Endothelial cell of hepatic sinusoid (primary cell): ENCODE measurements around the gene IER3.

Experiments
- in situ Hi-C: cut with HindIII; loops from 2 replicates; pipeline ENCODE4 v1.10.0; 2017; ENCODE audit warnings: low sequenced_read_pairs

IER3 gene

GRCh38 chr6:30744054-30744805 is at the start of gene IER3:
Gene IER3, minus strand, starts transcription at chr6:30744547. Its CDS starts 29 bp downstream, at chr6:30744518.
- in situ Hi-C loops = loop anchor here (5.0 to 25.0 kb wide), 3 partner anchors 38 to 143 kb away; partner anchors contain the start of gene DDR1

DNA sequence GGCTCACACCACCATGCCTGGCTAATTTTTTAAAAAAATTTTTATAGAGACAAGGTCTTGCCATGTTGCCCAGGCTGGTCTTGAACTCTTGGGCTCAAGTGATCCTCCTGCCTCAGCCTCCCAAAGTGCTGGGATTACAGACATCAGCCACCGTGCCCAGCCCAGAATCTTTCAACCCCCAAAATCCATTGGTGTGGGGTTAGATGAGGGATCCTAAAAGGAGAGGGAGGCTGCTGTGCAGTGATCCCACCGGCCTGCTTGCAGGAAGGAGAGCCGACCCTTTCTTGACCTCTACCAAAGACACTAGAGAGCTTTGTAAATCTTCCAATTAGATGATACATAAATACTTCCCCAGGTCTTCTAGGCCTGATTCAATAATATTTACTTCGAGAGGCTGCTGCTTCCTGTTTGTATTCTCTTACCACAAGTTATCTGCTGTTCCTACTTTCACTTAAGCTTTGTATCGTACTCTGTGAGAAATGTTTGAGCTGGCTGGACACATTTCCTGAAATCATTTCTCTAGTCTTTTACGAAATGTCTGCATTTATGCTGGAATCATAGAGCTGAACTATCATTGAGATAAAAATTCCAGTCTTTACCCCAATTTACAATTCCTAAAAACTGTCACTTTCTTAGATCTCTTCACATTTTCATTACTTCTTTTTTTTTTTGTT is 49.3 kb upstream of the IER3 start:
- in situ Hi-C loops = no loop called here

DNA sequence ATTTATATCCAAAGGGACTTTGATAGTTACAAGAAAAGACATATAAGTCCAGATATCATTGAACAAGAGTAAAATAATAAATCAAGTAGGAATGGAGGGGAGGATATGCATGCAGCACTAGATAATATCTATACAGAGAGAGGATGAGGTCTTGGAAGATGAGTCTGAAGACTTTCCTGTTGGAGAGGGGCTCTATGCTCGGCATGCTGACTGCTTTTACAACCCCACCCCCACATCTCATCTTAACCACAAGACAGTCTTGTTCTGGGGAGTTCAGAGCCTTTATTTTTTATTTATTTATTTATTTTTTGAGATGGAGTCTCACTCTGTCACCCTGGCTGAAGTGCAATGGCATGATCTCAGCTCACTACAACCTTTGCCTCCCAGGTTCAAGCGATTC is 48.4 kb upstream of the IER3 start:
- in situ Hi-C loops = no loop called here

- in situ Hi-C loops = no loop called here
These were observed 46.5 kb upstream of the IER3 start for GRCh38 chr6:30790724-30791383.

DNA sequence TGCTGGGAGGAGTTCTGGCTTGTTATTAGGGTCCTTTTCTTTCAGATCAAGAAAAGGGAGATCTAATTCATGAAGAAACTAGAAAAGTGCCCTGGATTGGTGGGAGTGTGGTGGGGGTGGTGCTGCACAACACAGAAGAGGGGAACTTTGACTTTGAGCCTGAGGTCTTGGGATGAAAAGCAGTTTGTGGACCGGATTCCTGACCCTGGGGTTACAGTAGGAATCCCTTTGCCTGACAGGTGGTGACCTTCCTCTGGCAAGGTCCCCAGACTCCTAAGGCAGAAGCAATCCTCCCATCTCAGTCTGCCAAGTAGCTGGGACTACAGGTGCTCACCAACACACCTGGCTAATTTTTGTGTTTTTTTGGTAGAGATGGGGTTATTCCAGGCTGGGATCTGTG is 45.3 kb upstream of the IER3 start:
- in situ Hi-C loops = no loop called here

DNA sequence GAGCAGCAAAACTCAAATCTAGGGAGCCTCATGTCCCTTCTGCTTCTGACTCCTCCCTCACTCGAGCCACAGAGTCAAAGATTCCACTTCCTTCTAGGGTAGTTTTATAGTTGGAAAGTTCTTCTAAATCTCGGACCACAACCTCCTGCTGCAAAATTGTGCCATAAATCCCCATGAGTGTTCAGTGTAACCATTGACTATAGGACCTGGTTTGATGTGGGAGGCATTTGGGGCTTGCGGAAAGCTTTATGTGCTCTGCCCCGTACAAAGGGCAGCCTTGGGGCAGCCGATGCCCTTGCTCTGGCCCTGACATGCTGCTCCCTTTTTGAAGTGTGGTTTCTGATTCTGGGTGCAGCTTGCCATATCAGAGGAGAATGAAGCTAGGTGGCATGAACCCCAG is 43.6 kb upstream of the IER3 start:
- in situ Hi-C loops = no loop called here

DNA sequence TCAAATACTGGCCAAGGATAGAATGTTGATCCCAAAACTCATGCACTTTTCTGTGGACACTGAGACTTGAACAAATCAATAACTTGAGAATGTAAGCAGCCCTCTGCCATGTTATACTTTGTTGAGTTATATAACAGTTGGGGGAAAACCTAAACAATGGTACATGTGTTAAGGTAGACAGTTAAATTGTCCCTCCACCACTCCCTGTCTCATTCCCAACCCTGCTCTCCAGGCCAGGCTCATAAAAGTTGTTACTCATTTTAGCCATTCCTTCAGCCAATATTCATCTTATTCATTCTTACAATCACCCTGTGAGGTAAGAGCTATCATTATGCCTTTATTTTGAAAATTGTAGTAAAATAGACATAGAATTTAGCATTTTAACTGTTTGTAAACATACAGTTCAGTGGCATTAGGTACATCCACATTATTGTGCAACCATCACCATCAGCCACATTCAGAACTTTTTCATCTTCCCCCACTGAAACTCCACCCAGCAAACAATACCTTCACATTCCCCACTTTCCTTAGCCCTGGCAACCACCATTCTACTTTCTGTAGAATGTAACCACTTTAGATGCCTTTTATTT is 38.2 kb upstream of the IER3 start:
- in situ Hi-C loops = loop anchor here (5.0 kb wide), 2 partner anchors 40 to 100 kb away; partner anchors contain the start of genes FLOT1 and IER3

GRCh38 chr6:30781743-30782424 is 37.5 kb upstream of the IER3 start:
- in situ Hi-C loops = loop anchor here (5.0 kb wide), 2 partner anchors 40 to 100 kb away; partner anchors contain the start of genes FLOT1 and IER3

DNA sequence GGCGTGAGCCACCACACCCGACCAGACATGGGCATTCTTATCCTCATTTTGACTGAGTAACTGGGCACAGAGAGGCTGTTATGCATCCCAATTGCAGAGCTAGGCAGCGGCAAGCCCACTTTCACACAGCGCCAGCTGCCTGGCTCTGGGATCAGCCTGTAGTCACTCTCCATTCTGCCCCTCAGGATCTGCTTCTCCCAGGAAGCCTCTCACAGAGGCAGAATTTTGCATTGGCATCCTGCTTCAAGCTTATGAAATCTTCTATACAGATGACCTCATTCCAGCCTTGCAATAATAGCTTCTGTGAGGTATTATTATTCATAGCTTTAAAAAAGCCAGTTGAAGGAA is 37.0 kb upstream of the IER3 start:
- in situ Hi-C loops = loop anchor here (5.0 kb wide), 2 partner anchors 39 to 99 kb away; partner anchors contain the start of genes FLOT1 and IER3

DNA sequence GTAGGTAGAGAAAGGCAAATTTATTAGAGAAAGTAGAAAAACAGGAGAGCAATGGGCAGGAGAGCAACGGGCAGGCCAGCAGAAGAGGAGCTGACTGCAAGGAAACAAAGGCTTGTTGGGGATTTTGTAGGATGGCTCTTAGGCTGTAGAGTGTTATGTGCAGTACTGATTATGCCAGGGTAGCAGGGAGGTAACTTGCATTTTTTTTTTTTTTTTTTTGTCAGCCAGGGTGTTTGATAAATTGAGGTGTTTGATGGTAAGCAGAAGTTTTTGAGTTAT is 36.2 kb upstream of the IER3 start:
- in situ Hi-C loops = loop anchor here (5.0 kb wide), 2 partner anchors 38 to 98 kb away; partner anchors contain the start of genes FLOT1 and IER3

- in situ Hi-C loops = loop anchor here (5.0 kb wide), 2 partner anchors 38 to 98 kb away; partner anchors contain the start of genes FLOT1 and IER3
These were observed 35.7 kb upstream of the IER3 start for GRCh38 chr6:30779850-30780641.

DNA sequence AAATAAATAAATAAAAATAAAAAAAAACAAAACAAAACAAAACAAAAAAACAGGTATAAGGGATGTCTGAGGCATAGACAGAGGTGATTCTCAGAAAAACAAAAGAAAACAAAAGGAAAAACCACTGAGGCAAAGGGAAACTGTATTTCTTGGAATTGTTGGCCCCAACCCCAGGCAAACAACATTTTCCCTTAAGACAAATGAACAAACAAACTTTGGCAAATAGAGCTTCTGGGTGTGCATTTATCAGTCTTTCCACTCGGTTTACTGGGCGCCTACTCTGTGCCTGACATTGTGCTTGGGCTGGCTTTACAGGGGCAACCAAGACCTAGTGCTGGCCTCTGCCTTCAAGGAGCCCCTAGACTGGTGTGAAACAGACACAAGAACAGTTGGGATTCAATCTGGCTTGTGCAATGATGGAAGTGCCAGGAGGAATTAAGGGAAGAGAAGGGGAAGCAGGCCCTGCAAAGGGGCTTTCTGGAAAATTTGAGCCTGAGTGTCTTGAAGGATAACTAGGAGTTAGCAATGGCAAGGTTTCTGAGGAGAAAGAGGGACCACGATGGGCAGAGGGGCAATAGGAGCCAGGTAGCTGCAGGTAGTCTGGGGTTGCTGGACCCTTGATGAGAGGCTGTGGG is 33.8 kb upstream of the IER3 start:
- in situ Hi-C loops = no loop called here

DNA sequence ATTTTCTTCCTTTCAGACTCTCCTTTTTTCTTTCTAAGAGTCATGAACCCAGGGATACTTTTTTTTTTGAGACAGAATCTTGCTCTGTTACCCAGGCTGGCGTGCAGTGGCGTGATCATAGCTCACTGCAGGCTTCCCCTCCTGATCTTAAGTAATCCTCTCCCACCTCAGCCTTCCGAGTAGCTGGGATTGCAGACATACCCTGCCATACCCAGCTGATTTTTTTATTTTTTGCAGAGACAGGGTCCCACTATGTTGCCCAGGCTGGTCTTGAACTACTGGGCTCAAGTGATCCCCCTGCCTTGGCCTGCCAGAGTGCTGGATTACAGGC is 32.8 kb upstream of the IER3 start:
- in situ Hi-C loops = no loop called here

GRCh38 chr6:30776390-30777154 is 32.2 kb upstream of the IER3 start:
- in situ Hi-C loops = no loop called here

GRCh38 chr6:30775104-30775503 is 30.8 kb upstream of the IER3 start:
- in situ Hi-C loops = no loop called here

GRCh38 chr6:30774701-30775100 is 30.4 kb upstream of the IER3 start:
- in situ Hi-C loops = no loop called here

DNA sequence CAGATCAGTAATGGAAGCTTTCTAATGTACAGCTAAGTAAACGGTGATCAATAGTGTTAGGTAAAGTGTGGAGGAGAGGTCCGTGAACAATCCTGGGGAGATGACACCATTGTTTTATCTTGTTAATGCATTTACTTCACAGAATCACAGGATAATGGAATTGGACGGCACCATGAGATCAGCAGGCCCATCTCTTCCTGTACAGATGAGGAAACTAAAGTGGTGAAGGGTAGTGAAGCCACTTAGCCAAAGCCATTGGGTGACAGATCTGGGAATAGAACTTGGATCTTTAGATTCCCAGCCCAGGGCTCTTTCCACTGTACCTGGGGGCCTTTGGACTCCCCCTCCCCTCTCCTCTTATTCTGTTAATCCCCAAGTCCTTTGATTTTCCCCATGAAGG is 26.2 kb upstream of the IER3 start:
- in situ Hi-C loops = no loop called here

- in situ Hi-C loops = no loop called here
These were observed 25.6 kb upstream of the IER3 start for GRCh38 chr6:30769853-30770524.
